HCT116 (cell line): ENCODE results near the gene MRGPRX4. TPM values are rescaled to one million over a fixed set of nuclear protein-coding genes. Genes with fewer than 3 reads are reported as not detected.

Experiments used
- ATAC-seq: fragments of 200-7000 bp; cut with Tn5 transposase; 2 replicates; pipeline ENCODE4 v1.9.1; 2020; ENCODE audit warnings: mild to moderate bottlenecking, moderate library complexity
- BruUV-seq: library from RNA; stranded (reverse); fragments of 400-500 nt; replicated peaks from 2 replicates; lab custom pipeline; 2021; lab: Mats Ljungman, UMichigan
- CTCF ChIA-PET: fragments of 300-600 bp; sonication (Branson Sonifier 250); formaldehyde crosslinking; loops from one replicate; lab custom pipeline; 2021; ENCODE audit warnings: antibody characterized with exemption; lab: Charles Lee
- POLR2A ChIA-PET: fragments of 300-600, 350-600 bp; sonication (Branson Sonifier 250); formaldehyde crosslinking; loops from one replicate; lab custom pipeline; 2021; ENCODE audit warnings: antibody characterized with exemption; lab: Charles Lee
- RAD21 ChIA-PET, 2 experiments: fragments of 300-600 bp; sonication (Branson Sonifier 250); formaldehyde crosslinking; loops; one replicate each; lab custom pipeline; 2023; ENCODE audit warnings: low total read pairs in 2 of 2; ENCODE audit not compliant: uncharacterized antibody in 2 of 2, unreplicated experiment in 2 of 2, low non-redundant PET in 1 of 2; lab: Charles Lee
- DNase-seq: peaks from one replicate; pipeline ENCODE4 v3.0.0-alpha.2; 2010; ENCODE audit warnings: low read depth, low spot score
- H2AFZ ChIP-seq: fragments of 200-600 bp; shearing (Covaris generic), sonication (generic); 2 replicates; pipeline ENCODE4 v1.6.1; 2017; ENCODE audit warnings: low read depth, mixed run types, mixed read lengths, antibody characterized with exemption, low read length; ENCODE audit not compliant: poor library complexity, severe bottlenecking
- H3K27ac ChIP-seq: 2 replicates; pipeline ENCODE4 v1.5.1; 2012; ENCODE audit warnings: low read depth, low read length
- H3K27me3 ChIP-seq: fragments of 200-600 bp; sonication (generic); 2 replicates; pipeline ENCODE4 v1.6.1; 2016; ENCODE audit warnings: mixed run types, low read length, mixed read lengths; ENCODE audit not compliant: insufficient read depth
- H3K36me3 ChIP-seq, 2 experiments: fragments of 200-500 bp in 1 of 2; fragments of 200-600 bp in 1 of 2; sonication (Bioruptor generic) in 1 of 2; sonication (generic) in 1 of 2; 2 replicates each; pipeline versions ENCODE4 v1.5.1 to v1.6.1; 2014 to 2016; ENCODE audit warnings: low read length in 2 of 2, inconsistent platforms in 1 of 2, mixed read lengths in 1 of 2, mixed run types in 1 of 2; ENCODE audit not compliant: insufficient read depth in 2 of 2, control insufficient read depth in 1 of 2
- H3K4me1 ChIP-seq, 2 experiments: fragments of 200-600 bp in 1 of 2; sonication (generic) in 1 of 2; 2 replicates each; pipeline versions ENCODE4 v1.5.1 to v1.6.1; 2012 to 2017; ENCODE audit warnings: low read length in 2 of 2, inconsistent platforms in 1 of 2, mild to moderate bottlenecking in 1 of 2, mixed read lengths in 1 of 2, mixed run types in 1 of 2, moderate library complexity in 1 of 2; ENCODE audit not compliant: insufficient read depth in 2 of 2, control insufficient read depth in 1 of 2
- H3K4me2 ChIP-seq: fragments of 200-600 bp; sonication (generic); 2 replicates; pipeline ENCODE4 v1.6.1; 2017; ENCODE audit warnings: mixed run types, low read length, mixed read lengths
- H3K4me3 ChIP-seq, 2 experiments: fragments of 200-600 bp in 1 of 2; sonication (generic) in 1 of 2; replicated peaks in 1 of 2; 2 replicates each; pipeline ENCODE4 v1.5.1; 2011 to 2016; ENCODE audit warnings: low read length in 2 of 2, control low read depth in 1 of 2, low read depth in 1 of 2, mild to moderate bottlenecking in 1 of 2, mixed read lengths in 1 of 2, mixed run types in 1 of 2
- H3K79me2 ChIP-seq: fragments of 200-600 bp; sonication (generic); 2 replicates; pipeline ENCODE4 v1.6.1; 2017; ENCODE audit warnings: mild to moderate bottlenecking, mixed run types, low read length, moderate library complexity, mixed read lengths; ENCODE audit not compliant: insufficient read depth
- H3K9ac ChIP-seq: fragments of 200-600 bp; sonication (generic); 2 replicates; pipeline ENCODE4 v1.6.1; 2016; ENCODE audit warnings: low read length, mixed read lengths
- H3K9me2 ChIP-seq: fragments of 200-600 bp; sonication (generic), shearing (Covaris generic); 2 replicates; pipeline ENCODE4 v1.6.1; 2017; ENCODE audit warnings: mixed run types, mild to moderate bottlenecking, moderate library complexity; ENCODE audit not compliant: insufficient read depth
- H3K9me3 ChIP-seq, 2 experiments: fragments of 200-500 bp in 1 of 2; fragments of 200-600 bp in 1 of 2; sonication (Bioruptor generic) in 1 of 2; sonication (generic) in 1 of 2; 2 replicates each; pipeline ENCODE4 v1.6.1; 2014 to 2017; ENCODE audit warnings: low read length in 2 of 2, mixed read lengths in 2 of 2, inconsistent platforms in 1 of 2, low read depth in 1 of 2, mild to moderate bottlenecking in 1 of 2, mixed run types in 1 of 2, moderate library complexity in 1 of 2; ENCODE audit not compliant: control insufficient read depth in 1 of 2, insufficient read depth in 1 of 2
- H4K20me1 ChIP-seq: fragments of 200-600 bp; sonication (generic), shearing (Covaris generic); 2 replicates; pipeline ENCODE4 v1.6.1; 2017; ENCODE audit warnings: mixed run types, mild to moderate bottlenecking, moderate library complexity; ENCODE audit not compliant: insufficient read depth
- CBX3 ChIP-seq: IDR thresholded peaks from 2 replicates; pipeline ENCODE4 v1.6.1; 2012; ENCODE audit warnings: low read depth
- CTCF ChIP-seq, 3 experiments: fragments of 200-600 bp in 1 of 3; sonication (generic) in 1 of 3; IDR thresholded peaks in 2 of 3; conservative IDR thresholded peaks in 1 of 3; 2 replicates each; pipeline ENCODE4 v1.5.1; 2012 to 2017; ENCODE audit warnings: low read depth in 2 of 3, low read length in 2 of 3, antibody characterized with exemption in 1 of 3, borderline replicate concordance in 1 of 3, control low read depth in 1 of 3, mild to moderate bottlenecking in 1 of 3, mixed read lengths in 1 of 3, mixed run types in 1 of 3, moderate library complexity in 1 of 3; ENCODE audit not compliant: insufficient read depth in 1 of 3
- EGR1 ChIP-seq: IDR thresholded peaks from 2 replicates; pipeline ENCODE4 v1.6.1; 2012; ENCODE audit warnings: low read depth
- ELF1 ChIP-seq: IDR thresholded peaks from 2 replicates; pipeline ENCODE4 v1.6.1; 2012; ENCODE audit warnings: low read depth, borderline replicate concordance
- EZH2phosphoT487 ChIP-seq: fragments of 200-600 bp; IDR thresholded peaks from 2 replicates; pipeline ENCODE4 v1.6.1; 2018; ENCODE audit warnings: antibody characterized with exemption, borderline replicate concordance
- FOSL1 ChIP-seq: IDR thresholded peaks from 2 replicates; pipeline ENCODE4 v1.6.1; 2012; ENCODE audit warnings: low read depth
- POLR2A ChIP-seq: IDR thresholded peaks from 2 replicates; pipeline ENCODE4 v1.7.0; 2011; ENCODE audit warnings: borderline replicate concordance; ENCODE audit not compliant: insufficient read depth, insufficient read length; ENCODE audit errors: extremely low read depth
- POLR2AphosphoS5 ChIP-seq: IDR thresholded peaks from 2 replicates; pipeline ENCODE4 v1.6.1; 2011; ENCODE audit warnings: mild to moderate bottlenecking, low read depth, low read length, moderate library complexity
- RAD21 ChIP-seq: IDR thresholded peaks from 2 replicates; pipeline ENCODE4 v1.6.1; 2012; ENCODE audit warnings: low read depth, mild to moderate bottlenecking
- REST ChIP-seq: IDR thresholded peaks from 2 replicates; pipeline ENCODE4 v1.6.1; 2012; ENCODE audit warnings: low read depth
- SIN3A ChIP-seq: IDR thresholded peaks from 2 replicates; pipeline ENCODE4 v1.6.1; 2012; ENCODE audit warnings: low read depth
- SP1 ChIP-seq: IDR thresholded peaks from 2 replicates; pipeline ENCODE4 v1.6.1; 2012; ENCODE audit warnings: low read depth
- SRF ChIP-seq: IDR thresholded peaks from 2 replicates; pipeline ENCODE4 v1.6.1; 2012; ENCODE audit warnings: low read depth
- TCF7L2 ChIP-seq: IDR thresholded peaks from 2 replicates; pipeline ENCODE4 v1.7.0; 2011; ENCODE audit warnings: borderline replicate concordance, inconsistent platforms; ENCODE audit not compliant: insufficient read depth, insufficient read length; ENCODE audit errors: extremely low read depth
- ZBTB33 ChIP-seq: IDR thresholded peaks from 2 replicates; pipeline ENCODE4 v1.6.1; 2011; ENCODE audit warnings: mild to moderate bottlenecking, low read length, moderate library complexity; ENCODE audit not compliant: insufficient replicate concordance; ENCODE audit errors: extremely low read depth
- ZNF274 ChIP-seq: fragments of 200-500 bp; sonication (Bioruptor generic); IDR thresholded peaks from 2 replicates; pipeline ENCODE4 v1.6.1; 2014; ENCODE audit warnings: mild to moderate bottlenecking, low read depth, low read length, inconsistent platforms
- intact Hi-C: fragments of 100-400 bp; cut with micrococcal nuclease; formaldehyde crosslinking; loops from 2 replicates; pipeline ENCODE4 v1.10.0; 2022
- total RNA-seq: library from RNA; stranded (reverse); gene quantifications from one replicate; pipeline ENCODE4 v1.2.1, GENCODE V29; 2021; ENCODE audit not compliant: unreplicated experiment
- TF ChIP-seq, protein P1 (sequence below): IDR thresholded peaks from 2 replicates; pipeline ENCODE4 v1.6.1; 2012
- TF ChIP-seq, protein P2 (sequence below): IDR thresholded peaks from 2 replicates; pipeline ENCODE4 v1.6.1; 2012

The MRGPRX4 gene
- total RNA-seq, 1 experiment from 2014 or later: not detected

GRCh38 chr11:18173225-18173866 is 709 bp downstream of the MRGPRX4 start (continued):
- no peak for TF ChIP-seq SP1

DNA sequence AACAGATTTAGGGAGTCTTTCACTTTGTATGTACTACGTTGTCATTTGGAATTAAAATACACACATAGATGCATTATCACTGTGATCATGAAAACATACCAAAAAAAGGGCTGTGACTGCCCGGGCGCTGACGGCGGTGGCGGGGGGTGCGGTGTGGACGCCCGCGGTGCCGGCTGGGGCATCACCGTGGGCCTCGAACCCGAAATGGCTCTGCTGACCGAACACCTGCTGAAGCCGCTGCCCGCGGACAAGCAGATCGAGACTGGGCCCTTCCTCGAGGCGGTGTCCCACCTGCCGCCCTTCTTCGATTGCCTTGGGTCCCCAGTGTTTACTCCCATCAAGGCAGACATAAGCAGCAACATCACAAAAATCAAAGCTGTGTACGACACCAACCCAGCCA is 16.2 kb downstream of the MRGPRX4 start:
- Histone ChIP-seq H3K9me3 (no peaks in the 10 kb centered on the region), H3K9me2 (no peaks in the 10 kb centered on the region), H2AFZ (no peak overlapping the region), H3K4me3 (no peak overlapping the region), H3K27me3 (peaks cover 22% of the 10 kb centered on the region), H3K4me2 (no peak overlapping the region), H3K27ac (no peak overlapping the region), H4K20me1 (no peaks in the 10 kb centered on the region), H3K36me3 (no peaks in the 10 kb centered on the region), H3K4me1 (no peaks in the 10 kb centered on the region), H3K9ac (no peak overlapping the region), H3K79me2 (no peaks in the 10 kb centered on the region)
- ChIA-PET CTCF (interaction anchor here (1.9 kb wide), 1 partner anchor 15 kb away, joined by 6 read pairs; no protein-coding TSS in a partner anchor), POLR2A (no interaction called here), RAD21 (no interaction called here)
- no peak for DNase-seq
- ATAC-seq: no peak
- BruUV-seq: no TSS peak
- intact Hi-C loops: no loop called here
- no peak for TF ChIP-seq CBX3
- TF ChIP-seq ZNF274: no peak
- TF ChIP-seq, protein P1, sequence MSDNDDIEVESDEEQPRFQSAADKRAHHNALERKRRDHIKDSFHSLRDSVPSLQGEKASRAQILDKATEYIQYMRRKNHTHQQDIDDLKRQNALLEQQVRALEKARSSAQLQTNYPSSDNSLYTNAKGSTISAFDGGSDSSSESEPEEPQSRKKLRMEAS: no peak
- no peak for TF ChIP-seq POLR2AphosphoS5
- no peak for TF ChIP-seq EGR1
- no peak for TF ChIP-seq EZH2phosphoT487
- no peak for TF ChIP-seq ELF1
- TF ChIP-seq ZBTB33: no peak
- TF ChIP-seq, protein P2, sequence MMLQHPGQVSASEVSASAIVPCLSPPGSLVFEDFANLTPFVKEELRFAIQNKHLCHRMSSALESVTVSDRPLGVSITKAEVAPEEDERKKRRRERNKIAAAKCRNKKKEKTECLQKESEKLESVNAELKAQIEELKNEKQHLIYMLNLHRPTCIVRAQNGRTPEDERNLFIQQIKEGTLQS: no peak
- TF ChIP-seq SP1: no peak
- TF ChIP-seq SIN3A: no peak
- no peak for TF ChIP-seq TCF7L2
- no peak for TF ChIP-seq REST
- TF ChIP-seq FOSL1: no peak
- TF ChIP-seq SRF: no peak
- TF ChIP-seq RAD21: no peak
- TF ChIP-seq POLR2A: no peak
- no peak for TF ChIP-seq CTCF (IDR thresholded peaks at IDR 0.05 in 2 of 3, conservative IDR thresholded peaks at IDR 0.05 in 1 of 3; ENCODE audit: borderline replicate concordance in 1 of 3, insufficient read depth in 1 of 3, low read depth in 2 of 3, low read length in 2 of 3)
